Tibial artery (tissue), 4 donors: ENCODE results near the gene FANCC.
A peak's percentile ranks its signal among the peaks of the same experiment; 100 is the strongest.

Source experiments
- DNase-seq, 2 donors: peaks; one replicate each; pipeline ENCODE4 v3.0.0-alpha.2; 2019
- H3K27ac ChIP-seq, 2 donors: fragments of 200-600 bp; sonication (generic) in 1 of 2; 1 replicate in 1 of 2; 2 replicates in 1 of 2; pipeline ENCODE4 v1.5.1; 2018 to 2019; ENCODE audit warnings: mild to moderate bottlenecking in 1 of 2
- H3K27me3 ChIP-seq, 2 donors: fragments of 200-600 bp; sonication (generic) in 1 of 2; one replicate each; pipeline versions ENCODE4 v1.5.1 to v1.6.0; 2016 to 2019
- H3K36me3 ChIP-seq, 3 donors: fragments of 200-600 bp; sonication (generic) in 2 of 3; one replicate each; pipeline ENCODE4 v1.5.1; 2016 to 2019; ENCODE audit warnings: mild to moderate bottlenecking in 2 of 3
- H3K4me1 ChIP-seq, 4 donors: fragments of 200-600 bp; sonication (generic) in 2 of 4; 1 replicate in 3 of 4; 2 replicates in 1 of 4; pipeline ENCODE4 v1.5.1; 2016 to 2019
- H3K4me3 ChIP-seq, 2 donors: fragments of 200-600 bp; sonication (generic) in 1 of 2; 1 replicate in 1 of 2; 2 replicates in 1 of 2; pipeline ENCODE4 v1.5.1; 2018 to 2019; ENCODE audit warnings: mild to moderate bottlenecking in 2 of 2
- H3K9me3 ChIP-seq, 3 donors: fragments of 200-600 bp; sonication (generic) in 1 of 3; one replicate each; pipeline ENCODE4 v1.5.1; 2016 to 2019
- CTCF ChIP-seq, 2 experiments: fragments of 200-600 bp in 1 of 2; fragments of 450-650 bp in 1 of 2; IDR thresholded peaks; one replicate each; pipeline ENCODE4 v1.5.1; 2017 to 2019; ENCODE audit warnings: antibody characterized with exemption in 2 of 2, mild to moderate bottlenecking in 1 of 2, moderate library complexity in 1 of 2
- intact Hi-C: fragments of 100-400 bp; cut with DNase I; formaldehyde crosslinking; loops from one replicate; pipeline ENCODE4 v1.15.0; 2023; ENCODE audit warnings: low total_unique reads

Gene FANCC

GRCh38 chr9:95150903-95151302 lies 166.6 kb downstream of the FANCC start:
- TF ChIP-seq CTCF (IDR thresholded peaks at IDR 0.05) = no peak
- Histone ChIP-seq H3K4me1 (no peaks in the 10 kb centered on the region), H3K27ac (no peak overlapping the region), H3K27me3 (no peaks in the 10 kb centered on the region), H3K9me3 (no peaks in the 10 kb centered on the region), H3K36me3 (no peaks in the 10 kb centered on the region), H3K4me3 (no peak overlapping the region)
- intact Hi-C loops = no loop called here
- DNase-seq = no peak

- no peak overlapping the region for H3K27ac ChIP-seq
- DNase-seq = no peak
- H3K9me3 ChIP-seq = no peaks in the 10 kb centered on the region
- intact Hi-C loops = no loop called here
- H3K4me3 ChIP-seq = no peak overlapping the region
- TF ChIP-seq CTCF (IDR thresholded peaks at IDR 0.05) = no peak
- H3K27me3 ChIP-seq = no peaks in the 10 kb centered on the region
- no peaks in the 10 kb centered on the region for H3K4me1 ChIP-seq
- H3K36me3 ChIP-seq = no peaks in the 10 kb centered on the region
Observed at GRCh38 chr9:95148208-95148520, 169.3 kb downstream of the FANCC start.

- H3K27ac ChIP-seq = no peak overlapping the region
Observed at GRCh38 chr9:95147452-95148207, 169.9 kb downstream of the FANCC start.

GRCh38 chr9:95143591-95144561 lies 173.6 kb downstream of the FANCC start:
- Histone ChIP-seq H3K4me3 (no peak overlapping the region), H3K36me3 (no peaks in the 10 kb centered on the region), H3K9me3 (no peaks in the 10 kb centered on the region), H3K27me3 (no peaks in the 10 kb centered on the region), H3K4me1 (peaks cover 0 to 7% (median 0%) of the 10 kb centered on the region in 4 donors), H3K27ac (no peak overlapping the region)
- no peak for TF ChIP-seq CTCF (IDR thresholded peaks at IDR 0.05)
- DNase-seq = peak; percentile 92 to 94
- intact Hi-C loops = no loop called here

More at GRCh38 chr9:95147452-95148207, 169.9 kb downstream of the FANCC start:
- Histone ChIP-seq H3K4me1 (no peaks in the 10 kb centered on the region), H3K36me3 (no peaks in the 10 kb centered on the region), H3K9me3 (no peaks in the 10 kb centered on the region), H3K4me3 (no peak overlapping the region), H3K27me3 (no peaks in the 10 kb centered on the region)
- TF ChIP-seq CTCF (IDR thresholded peaks at IDR 0.05) = no peak
- intact Hi-C loops = no loop called here
- DNase-seq = no peak

GRCh38 chr9:95142728-95143127 lies 174.8 kb downstream of the FANCC start:
- H3K27me3 ChIP-seq = no peaks in the 10 kb centered on the region
- H3K4me1 ChIP-seq = peaks cover 0 to 7% (median 0%) of the 10 kb centered on the region in 4 donors
- H3K4me3 ChIP-seq = no peak overlapping the region
- no peaks in the 10 kb centered on the region for H3K9me3 ChIP-seq
- no peaks in the 10 kb centered on the region for H3K36me3 ChIP-seq
- no peak for TF ChIP-seq CTCF (IDR thresholded peaks at IDR 0.05)
- H3K27ac ChIP-seq = no peak overlapping the region
- DNase-seq = no peak
- intact Hi-C loops = no loop called here
